RWPE1 (cell line): Measurements from ENCODE around the gene SCGB3A1.

Source experiments
- CTCF ChIA-PET: fragments of 350-600 bp; sonication (Branson Sonifier 250); formaldehyde crosslinking; extraction: SDS; loops from one replicate; lab custom pipeline; 2021; lab: Yijun Ruan, JAX
- POLR2A ChIA-PET: fragments of 400-600 bp; formaldehyde crosslinking; extraction: SDS; loops from one replicate; lab custom pipeline; 2020; ENCODE audit warnings: antibody characterized with exemption; ENCODE audit not compliant: low non-redundant PET; lab: Yijun Ruan, JAX
- DNase-seq: peaks from one replicate; pipeline ENCODE4 v3.0.0; 2012; ENCODE audit warnings: low spot score
- H3K27ac ChIP-seq: fragments of 450-650 bp; 2 replicates; pipeline ENCODE4 v1.5.1; 2017
- TF ChIP-seq, protein P1 (sequence below): fragments of 450-650 bp; conservative IDR thresholded peaks from 2 replicates; pipeline ENCODE4 v1.5.1; 2017; ENCODE audit warnings: low read depth, mild to moderate bottlenecking

SCGB3A1 gene

DNA sequence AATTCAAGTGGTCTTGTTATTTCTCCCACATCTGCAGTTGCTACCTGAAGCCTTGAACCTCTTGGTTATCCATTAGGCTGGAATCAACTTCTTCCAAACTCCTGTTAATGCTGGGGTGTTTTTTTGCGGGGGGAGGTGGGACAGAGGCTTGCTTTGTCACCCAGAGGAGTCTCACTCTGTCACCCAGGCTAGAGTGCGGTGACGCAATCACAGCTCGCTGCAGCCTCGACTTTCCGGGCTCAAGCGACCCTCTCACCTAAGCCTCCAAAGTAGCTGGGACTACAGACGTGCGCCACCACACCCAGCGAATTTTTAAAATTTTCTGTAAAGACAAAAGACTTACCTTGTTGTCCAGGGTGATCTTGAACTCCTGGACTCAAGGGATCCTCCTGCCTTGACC, 4.4 kb downstream of the SCGB3A1 start:
- CTCF ChIA-PET: interaction anchor here (0.6 to 0.7 kb wide), 2 partner anchors 11 to 67 kb away, joined by 4 read pairs; no protein-coding TSS in a partner anchor
- no peak overlapping the region for H3K27ac ChIP-seq
- POLR2A ChIA-PET: no interaction called here
- DNase-seq: no peak
- TF ChIP-seq, protein P1, sequence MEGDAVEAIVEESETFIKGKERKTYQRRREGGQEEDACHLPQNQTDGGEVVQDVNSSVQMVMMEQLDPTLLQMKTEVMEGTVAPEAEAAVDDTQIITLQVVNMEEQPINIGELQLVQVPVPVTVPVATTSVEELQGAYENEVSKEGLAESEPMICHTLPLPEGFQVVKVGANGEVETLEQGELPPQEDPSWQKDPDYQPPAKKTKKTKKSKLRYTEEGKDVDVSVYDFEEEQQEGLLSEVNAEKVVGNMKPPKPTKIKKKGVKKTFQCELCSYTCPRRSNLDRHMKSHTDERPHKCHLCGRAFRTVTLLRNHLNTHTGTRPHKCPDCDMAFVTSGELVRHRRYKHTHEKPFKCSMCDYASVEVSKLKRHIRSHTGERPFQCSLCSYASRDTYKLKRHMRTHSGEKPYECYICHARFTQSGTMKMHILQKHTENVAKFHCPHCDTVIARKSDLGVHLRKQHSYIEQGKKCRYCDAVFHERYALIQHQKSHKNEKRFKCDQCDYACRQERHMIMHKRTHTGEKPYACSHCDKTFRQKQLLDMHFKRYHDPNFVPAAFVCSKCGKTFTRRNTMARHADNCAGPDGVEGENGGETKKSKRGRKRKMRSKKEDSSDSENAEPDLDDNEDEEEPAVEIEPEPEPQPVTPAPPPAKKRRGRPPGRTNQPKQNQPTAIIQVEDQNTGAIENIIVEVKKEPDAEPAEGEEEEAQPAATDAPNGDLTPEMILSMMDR: no peak

DNA sequence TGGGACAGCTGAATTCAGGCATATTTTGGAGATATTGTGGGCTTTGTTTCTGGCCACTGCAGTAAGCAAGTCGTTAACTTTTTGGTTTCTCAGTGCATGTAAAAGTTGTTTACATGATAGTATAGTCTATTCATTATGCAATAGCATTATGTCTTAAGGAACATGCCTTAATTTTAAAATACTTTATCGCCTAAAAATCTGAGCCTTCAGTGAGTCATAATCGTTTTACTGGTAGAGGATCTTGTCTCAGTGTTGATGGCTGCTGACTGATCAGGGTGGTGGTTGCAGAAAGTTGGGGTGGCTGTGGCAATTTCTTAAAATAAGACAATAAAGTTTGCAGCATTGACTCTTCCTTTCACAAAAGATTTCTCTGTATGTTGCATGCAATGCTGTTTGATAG, 5.1 kb downstream of the SCGB3A1 start:
- TF ChIP-seq, protein P1: no peak

DNA sequence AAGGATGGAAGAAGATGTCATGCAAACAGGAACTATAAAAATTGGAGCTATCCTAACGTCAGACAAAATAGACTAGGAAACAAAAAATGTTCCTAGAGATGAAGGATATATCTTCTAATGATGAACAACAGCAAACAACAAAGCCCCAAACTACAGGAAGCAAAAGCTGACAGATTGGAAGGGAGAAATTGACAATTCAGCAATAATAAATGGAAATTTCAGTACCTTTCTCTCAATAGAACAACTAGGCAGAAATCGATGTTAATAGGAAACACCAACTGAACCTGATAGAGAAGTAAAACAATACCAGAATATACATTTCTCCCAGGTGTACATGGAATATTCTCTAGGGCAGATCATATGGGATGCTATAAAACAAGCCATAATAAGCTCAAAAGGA, 7.6 kb downstream of the SCGB3A1 start:
- no peak for DNase-seq
- CTCF ChIA-PET: interaction anchor here (0.5 to 0.7 kb wide), 3 partner anchors 19 to 101 kb away, joined by 3 to 6 read pairs (median 5); no protein-coding TSS in a partner anchor
- POLR2A ChIA-PET: no interaction called here
- no peak overlapping the region for H3K27ac ChIP-seq
- TF ChIP-seq, protein P1: no peak

More for the DNA sequence above, 5.1 kb downstream of the SCGB3A1 start:
- no peak overlapping the region for H3K27ac ChIP-seq
- ChIA-PET POLR2A (no interaction called here), CTCF (interaction anchor here (0.7 kb wide), 1 partner anchor 48 kb away, joined by 4 read pairs; no protein-coding TSS in a partner anchor)
- DNase-seq: no peak

DNA sequence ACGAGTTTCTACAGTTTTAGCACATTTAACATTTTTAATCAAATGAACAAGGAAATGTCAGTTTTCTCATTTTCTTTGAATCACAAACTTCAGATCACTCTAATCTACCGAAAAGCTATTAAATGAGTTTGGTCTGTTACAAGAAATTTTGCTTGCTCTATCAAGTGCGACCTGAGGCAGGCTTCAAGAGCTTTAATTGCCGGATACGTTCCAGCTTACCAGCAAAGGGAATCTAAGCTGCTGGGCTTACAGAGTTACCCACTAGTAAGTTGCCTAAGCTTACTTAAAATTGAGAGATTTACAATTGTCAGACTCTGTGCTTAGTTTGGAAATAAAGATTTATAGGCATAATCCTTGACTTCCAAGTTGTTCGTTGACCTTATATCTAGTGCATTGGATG, 10.6 kb downstream of the SCGB3A1 start:
- POLR2A ChIA-PET: no interaction called here
- no peak overlapping the region for H3K27ac ChIP-seq
- DNase-seq: no peak
- TF ChIP-seq, protein P1: no peak
- CTCF ChIA-PET: interaction anchor here (0.5 kb wide), 1 partner anchor 43 kb away, joined by 4 read pairs; no protein-coding TSS in a partner anchor

DNA sequence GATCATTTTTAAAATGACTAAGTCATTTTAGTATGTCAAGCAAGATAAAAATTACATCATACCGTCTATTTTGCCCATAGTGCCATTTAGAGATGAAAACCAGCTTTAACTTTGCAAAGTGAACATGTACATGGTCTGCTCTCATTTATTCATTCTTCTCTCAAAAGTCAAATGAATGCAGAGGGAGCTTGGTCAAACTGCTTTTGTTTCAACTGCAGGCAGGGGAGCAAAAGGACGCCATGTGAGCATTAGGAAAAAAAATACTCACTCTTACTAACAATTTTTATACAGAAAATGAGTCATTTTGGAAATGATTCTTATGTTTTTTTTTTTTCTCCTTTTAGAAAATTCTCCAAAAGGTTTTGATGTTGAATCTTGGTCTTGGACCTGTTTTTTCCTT, 15.7 kb downstream of the SCGB3A1 start:
- DNase-seq: no peak
- ChIA-PET POLR2A (no interaction called here), CTCF (interaction anchor here (0.6 kb wide), 3 partner anchors 12 to 776 kb away, joined by 3 to 4 read pairs (median 4); no protein-coding TSS in a partner anchor)
- TF ChIP-seq, protein P1: no peak
- no peak overlapping the region for H3K27ac ChIP-seq

DNA sequence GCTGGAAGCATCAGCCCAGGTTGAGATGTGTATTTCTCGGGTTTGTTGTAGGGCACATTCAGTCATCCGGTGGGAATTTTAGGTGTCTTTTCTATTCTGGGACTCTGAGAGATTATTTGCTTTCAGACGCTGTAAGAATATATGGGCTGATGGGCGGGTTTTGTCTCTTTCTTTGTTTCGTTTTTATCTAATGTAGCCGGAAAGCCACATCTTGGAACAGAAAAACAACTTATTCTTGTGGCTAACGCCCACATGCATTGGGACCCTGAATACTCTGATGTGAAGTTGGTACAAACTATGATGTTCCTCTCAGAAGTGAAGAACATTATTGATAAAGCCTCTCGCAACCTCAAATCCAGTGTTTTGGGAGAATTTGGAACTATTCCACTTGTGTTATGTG, 22.4 kb downstream of the SCGB3A1 start:
- ChIA-PET CTCF (interaction anchor here (0.6 kb wide), 1 partner anchor 64 kb away, joined by 3 read pairs; no protein-coding TSS in a partner anchor), POLR2A (no interaction called here)
- DNase-seq: no peak
- TF ChIP-seq, protein P1: no peak
- no peak overlapping the region for H3K27ac ChIP-seq
